K562 (cell line): ENCODE results near the gene TMEM214. TPM values are rescaled to one million over a fixed set of nuclear protein-coding genes. Genes with fewer than 3 reads are reported as not detected.

Source experiments
- CHD4 ChIP-seq: fragments of 200-600 bp; sonication (generic); IDR thresholded peaks from 3 replicates; pipeline ENCODE4 v1.6.1; 2012; ENCODE audit warnings: low read depth, mild to moderate bottlenecking, mixed read lengths, low read length, inconsistent platforms; ENCODE audit not compliant: insufficient read depth, insufficient replicate concordance, poor library complexity, severe bottlenecking
- CLOCK ChIP-seq: fragments of 250-450 bp; sonication (Bioruptor Pico); IDR thresholded peaks from 2 replicates; pipeline ENCODE4 v1.4.0; 2020; ENCODE audit warnings: mild to moderate bottlenecking, moderate library complexity, borderline replicate concordance
- DDX20 ChIP-seq: fragments of 450-650 bp; IDR thresholded peaks from 2 replicates; pipeline ENCODE4 v1.6.1; 2016; ENCODE audit warnings: missing genetic modification characterization, low read depth, mild to moderate bottlenecking, missing compliant biosample characterization, moderate library complexity
- EGR1 ChIP-seq: fragments of 450-650 bp; conservative IDR thresholded peaks from 2 replicates; pipeline ENCODE4 v1.6.1; 2017; ENCODE audit warnings: mild to moderate bottlenecking
- EP300 ChIP-seq: IDR thresholded peaks from 2 replicates; pipeline ENCODE4 v1.6.1; 2012; ENCODE audit warnings: low read length, improper control_type of control experiment
- ESRRA ChIP-seq: fragments of 450-650 bp; IDR thresholded peaks from 2 replicates; pipeline ENCODE4 v1.6.1; 2014; ENCODE audit warnings: low read depth, mild to moderate bottlenecking, moderate library complexity, borderline replicate concordance
- ETS1 ChIP-seq: conservative IDR thresholded peaks from 2 replicates; pipeline ENCODE4 v1.6.1; 2011; ENCODE audit warnings: low read depth, mild to moderate bottlenecking, low read length; ENCODE audit not compliant: control insufficient read depth
- FOXA3 ChIP-seq, 2 experiments: fragments of 450-650 bp in 1 of 2; sonication (generic) in 1 of 2; formaldehyde crosslinking; IDR thresholded peaks in 1 of 2; conservative IDR thresholded peaks in 1 of 2; 2 replicates each; pipeline versions ENCODE4 v1.4.0 to v1.8.0; 2020 to 2022; ENCODE audit warnings: mild to moderate bottlenecking in 2 of 2, missing genetic modification reagents in 1 of 2
- ILF3 ChIP-seq: fragments of 450-650 bp; IDR thresholded peaks from 2 replicates; pipeline ENCODE4 v1.6.1; 2018; ENCODE audit warnings: antibody characterized with exemption, mild to moderate bottlenecking, moderate library complexity, borderline replicate concordance
- MEIS2 ChIP-seq: fragments of 450-650 bp; IDR thresholded peaks from 2 replicates; pipeline ENCODE4 v1.6.1; 2014; ENCODE audit warnings: mild to moderate bottlenecking; ENCODE audit not compliant: partially characterized antibody
- PCBP2 ChIP-seq: fragments of 200-400 bp; formaldehyde crosslinking; IDR thresholded peaks from 2 replicates; pipeline ENCODE4 v1.6.1; 2018; ENCODE audit warnings: low read length, low read depth, mild to moderate bottlenecking, moderate library complexity; ENCODE audit not compliant: poor library complexity, severe bottlenecking
- POLR3A ChIP-seq: IDR thresholded peaks from 2 replicates; pipeline ENCODE4 v1.6.1; 2011; ENCODE audit warnings: borderline replicate concordance, mild to moderate bottlenecking, moderate library complexity; ENCODE audit not compliant: insufficient read length, insufficient read depth; ENCODE audit errors: extremely low read depth
- RAD21 ChIP-seq, 2 experiments: fragments of 250-450 bp in 1 of 2; fragments of 450-650 bp in 1 of 2; sonication (Bioruptor Pico) in 1 of 2; formaldehyde crosslinking in 1 of 2; IDR thresholded peaks in 1 of 2; conservative IDR thresholded peaks in 1 of 2; 2 replicates each; pipeline versions ENCODE4 v1.4.0 to v1.8.0; 2020 to 2022; ENCODE audit warnings: mild to moderate bottlenecking in 2 of 2, moderate library complexity in 1 of 2
- RBM25 ChIP-seq: fragments of 200-400 bp; formaldehyde crosslinking; IDR thresholded peaks from 2 replicates; pipeline ENCODE4 v1.6.1; 2018; ENCODE audit warnings: low read length, low read depth, moderate library complexity; ENCODE audit not compliant: severe bottlenecking
- SOX6 ChIP-seq: fragments of 450-650 bp; IDR thresholded peaks from 2 replicates; pipeline ENCODE4 v1.6.1; 2014; ENCODE audit warnings: mild to moderate bottlenecking
- SRF ChIP-seq, 2 experiments: fragments of 250-450, 450-650 bp in 1 of 2; sonication (Bioruptor Pico) in 1 of 2; sonication (generic) in 1 of 2; formaldehyde crosslinking; IDR thresholded peaks; 2 replicates each; pipeline versions ENCODE4 v1.5.0 to v1.5.1; 2020 to 2022; ENCODE audit warnings: mild to moderate bottlenecking in 1 of 2, missing genetic modification reagents in 1 of 2
- ZBTB26 ChIP-seq: fragments of 450-650 bp; formaldehyde crosslinking; IDR thresholded peaks from 2 replicates; pipeline ENCODE4 v1.4.0; 2022; ENCODE audit warnings: missing genetic modification characterization
- ZNF24 ChIP-seq: fragments of 450-650 bp; IDR thresholded peaks from 2 replicates; pipeline ENCODE4 v1.6.1; 2016
- ZNF561 ChIP-seq: fragments of 450-650 bp; formaldehyde crosslinking; conservative IDR thresholded peaks from 2 replicates; pipeline ENCODE4 v1.4.0; 2020; ENCODE audit warnings: mild to moderate bottlenecking, moderate library complexity
- polyA plus RNA-seq, 8 experiments: library from polyadenylated mRNA; depleted of rRNA in 4 of 8; stranded (reverse) in 5 of 8; unstranded in 3 of 8; fragments of >200 nt; fragmentation: Nextera tagmentation in 2 of 8; fragmentation: Illumina TruSeq in 1 of 8; extraction: Ambion mirVana in 2 of 8; extraction: Trizol in 1 of 8; gene quantifications; 2 replicates each; pipeline versions ENCODE4 v1.2.1 to v1.2.3, GENCODE V29; 2011 to 2014; ENCODE audit warnings: inconsistent platforms in 1 of 8, missing spikeins in 1 of 8
- total RNA-seq, 7 experiments: library from RNA; depleted of rRNA in 6 of 7; stranded (reverse); fragments of >200 nt in 6 of 7; fragmentation: Illumina TruSeq in 2 of 7; extraction: Trizol in 2 of 7; gene quantifications; 2 replicates each; pipeline versions ENCODE4 v1.2.1 to v1.2.3, GENCODE V29; 2011 to 2021; ENCODE audit warnings: low replicate concordance in 1 of 7

The TMEM214 gene
- total and polyA plus RNA-seq, 9 of the 15 experiments (the other 6 are each of a cell fraction or from before 2014, with no cell fraction given), result 11.4 to 81.4 (median 44.1) TPM

GRCh38 chr2:27050281-27050995, 17.7 kb downstream of the TMEM214 start (continued):
- TF ChIP-seq ESRRA, result peak; percentile 39; the same call in 1 of the 2 replicates
- TF ChIP-seq ZBTB26 (CRISPR knock-in tag), result 0 out of 2 replicates have a peak, but pooled peaks have one; percentile 7
- TF ChIP-seq CHD4, result no peak
- TF ChIP-seq PCBP2, result no peak
- no peak; the same call in 1 of the 2 replicates for TF ChIP-seq ZNF24
- TF ChIP-seq FOXA3 (CRISPR knock-in tag; conservative IDR thresholded peaks at IDR 0.05 in 1 of 2, IDR thresholded peaks at IDR 0.05 in 1 of 2), result no peak
- TF ChIP-seq ILF3, result no peak
- TF ChIP-seq POLR3A, result no peak
- TF ChIP-seq DDX20, result no peak
- no peak for TF ChIP-seq MEIS2
- peak; percentile 33 for TF ChIP-seq EGR1
- TF ChIP-seq ETS1, result peak; percentile 84
- TF ChIP-seq EP300, result peak; percentile 62
- no peak for TF ChIP-seq RBM25
- TF ChIP-seq ZNF561 (CRISPR knock-in tag), result no peak
- TF ChIP-seq SRF (CRISPR knock-in tag; IDR thresholded peaks at IDR 0.05), result 0 out of 4 replicates have a peak, but pooled peaks of 1 of the 2 experiments have one; percentile 34
- peak in 1 of 2 experiments; percentile 3; a peak in 1 of 4 replicates for TF ChIP-seq RAD21 (CRISPR knock-in tag; conservative IDR thresholded peaks at IDR 0.05 in 1 of 2, IDR thresholded peaks at IDR 0.05 in 1 of 2)
- no peak for TF ChIP-seq CLOCK (CRISPR knock-in tag)
- peak; percentile 40; the same call in 1 of the 2 replicates for TF ChIP-seq SOX6
